GOT3 (cell line): ENCODE results near the gene PARD3.

ENCODE experiments used
- DNase-seq: peaks from one replicate; lab custom pipeline; 2025; ENCODE audit warnings: mixed read lengths; lab: John Stamatoyannopoulos, UW

Gene PARD3

GRCh38 chr10:34580214-34580613, 234.9 kb downstream of the PARD3 start:
- DNase-seq = no peak

DNA sequence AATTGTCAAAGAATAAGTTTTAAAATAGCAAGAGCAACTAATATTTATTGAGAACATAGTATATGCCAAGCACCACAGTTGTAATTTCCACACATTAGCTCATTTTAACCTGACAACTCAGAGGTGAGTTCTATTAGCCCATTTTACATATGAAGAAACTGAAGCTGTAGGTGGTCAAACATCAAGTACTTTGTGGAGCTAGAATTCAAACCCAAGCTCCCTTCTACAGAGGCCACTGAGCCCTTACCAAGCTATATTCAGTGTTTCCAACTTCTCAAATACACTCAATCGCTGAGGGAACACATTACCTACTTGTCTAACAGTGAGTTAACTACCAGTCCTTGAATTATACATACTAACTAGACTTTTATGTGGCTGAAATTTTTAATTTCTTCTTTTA, 236.6 kb downstream of the PARD3 start:
- DNase-seq = no peak

GRCh38 chr10:34576797-34577196, 238.3 kb downstream of the PARD3 start:
- no peak for DNase-seq

DNA sequence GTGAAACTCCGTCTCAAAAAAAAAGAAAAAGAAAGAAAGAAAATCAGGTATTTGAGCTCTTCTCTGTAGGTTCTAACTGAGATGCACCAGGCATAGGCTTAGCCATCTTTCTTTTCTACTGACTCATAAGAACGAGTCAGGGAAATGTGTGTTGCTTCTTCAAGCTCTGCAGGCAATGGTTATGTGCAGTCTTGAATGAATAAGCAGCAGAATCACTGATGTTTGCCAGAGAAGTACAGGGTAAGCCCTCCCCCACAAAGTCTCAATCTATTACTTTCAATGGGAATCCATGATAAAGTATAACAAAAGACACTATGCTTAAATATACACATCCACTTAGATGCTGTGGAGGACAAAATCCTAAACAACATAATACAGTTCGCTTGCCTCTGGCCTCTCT, 239.2 kb downstream of the PARD3 start:
- no peak for DNase-seq

GRCh38 chr10:34574353-34574934, 240.7 kb downstream of the PARD3 start:
- DNase-seq = no peak

DNA sequence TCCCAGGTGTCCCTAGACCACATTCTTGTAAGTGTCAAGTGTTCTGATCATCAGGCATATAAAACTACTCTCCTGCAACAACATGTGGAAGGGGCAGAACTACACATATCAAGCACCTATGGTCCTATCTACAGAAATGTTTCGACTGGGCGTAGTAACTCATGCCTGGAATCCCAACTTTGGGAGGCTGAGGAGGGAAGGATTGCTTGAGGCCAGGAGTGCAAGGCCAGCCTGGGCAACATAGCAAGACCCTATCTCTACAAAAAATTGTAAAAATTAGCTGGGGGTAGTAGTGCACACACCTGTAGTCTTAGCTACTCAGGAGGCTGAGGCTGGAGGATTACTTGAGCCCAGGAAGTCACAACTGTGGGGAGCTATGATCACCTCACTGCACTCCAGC, 244.2 kb downstream of the PARD3 start:
- DNase-seq = no peak

GRCh38 chr10:34567659-34568253, 247.3 kb downstream of the PARD3 start:
- DNase-seq = no peak

DNA sequence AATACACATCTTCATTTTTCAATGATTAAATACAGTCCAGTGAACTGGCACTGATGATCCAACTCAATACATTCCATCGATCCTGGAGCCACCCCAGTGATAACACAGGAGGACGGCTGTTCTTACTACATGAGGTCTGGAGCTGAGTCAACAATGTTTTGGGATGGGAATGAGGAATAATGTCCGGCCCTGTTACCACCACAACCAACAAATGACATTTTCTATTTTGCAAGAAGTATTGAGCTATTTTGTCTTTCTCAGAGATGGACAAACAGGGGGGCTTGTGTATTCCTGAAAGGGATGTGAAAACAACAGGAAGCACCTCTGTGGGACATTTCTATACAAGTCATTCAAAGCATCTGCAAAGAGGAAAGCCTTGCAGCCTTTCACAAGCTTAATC, 249.2 kb downstream of the PARD3 start:
- no peak for DNase-seq

- DNase-seq = no peak
Observed at GRCh38 chr10:34558093-34558583, 257.0 kb downstream of the PARD3 start.

- DNase-seq = no peak
Observed at GRCh38 chr10:34557173-34557572, 257.9 kb downstream of the PARD3 start.

DNA sequence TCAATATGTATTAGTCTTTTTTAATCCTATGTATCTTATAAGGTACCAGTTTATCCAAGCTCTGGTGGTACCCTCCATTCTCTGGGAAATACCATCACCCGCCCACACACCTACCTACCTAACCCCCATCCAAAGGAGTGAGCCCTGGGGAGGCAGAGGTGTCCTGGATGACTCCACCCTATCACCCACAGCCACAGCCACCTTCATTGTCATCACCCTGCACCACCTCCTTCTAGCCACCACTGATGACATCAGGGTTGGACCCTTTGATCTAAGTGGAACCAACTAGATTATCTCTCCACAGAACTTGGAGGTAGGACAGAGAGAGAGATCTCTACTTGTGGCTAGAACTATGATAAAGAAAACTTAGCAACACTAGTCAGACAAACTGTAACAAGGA, 259.4 kb downstream of the PARD3 start:
- no peak for DNase-seq

GRCh38 chr10:34553747-34554146, 261.3 kb downstream of the PARD3 start:
- DNase-seq = no peak

GRCh38 chr10:34551295-34551694, 263.8 kb downstream of the PARD3 start:
- DNase-seq = no peak

GRCh38 chr10:34549953-34550352, 265.1 kb downstream of the PARD3 start:
- DNase-seq = no peak

DNA sequence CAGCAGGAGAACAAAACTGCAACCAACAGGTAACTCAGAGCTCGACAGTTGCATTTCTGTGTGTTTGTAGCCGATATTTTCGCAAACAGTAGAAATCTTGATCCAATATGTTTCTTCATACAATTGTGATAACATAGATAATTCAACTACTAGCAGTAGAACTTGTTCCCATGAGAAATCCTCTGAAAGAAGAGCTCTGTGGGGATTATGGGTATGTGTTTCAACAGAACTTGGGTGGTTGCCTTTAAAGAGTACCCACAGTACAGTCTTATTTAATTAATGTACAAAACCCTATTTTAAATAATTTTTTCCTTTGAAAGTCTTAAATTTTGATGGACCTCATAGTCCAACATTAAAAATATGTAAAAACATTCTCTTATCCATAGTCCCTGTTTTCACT, 266.1 kb downstream of the PARD3 start:
- no peak for DNase-seq

DNA sequence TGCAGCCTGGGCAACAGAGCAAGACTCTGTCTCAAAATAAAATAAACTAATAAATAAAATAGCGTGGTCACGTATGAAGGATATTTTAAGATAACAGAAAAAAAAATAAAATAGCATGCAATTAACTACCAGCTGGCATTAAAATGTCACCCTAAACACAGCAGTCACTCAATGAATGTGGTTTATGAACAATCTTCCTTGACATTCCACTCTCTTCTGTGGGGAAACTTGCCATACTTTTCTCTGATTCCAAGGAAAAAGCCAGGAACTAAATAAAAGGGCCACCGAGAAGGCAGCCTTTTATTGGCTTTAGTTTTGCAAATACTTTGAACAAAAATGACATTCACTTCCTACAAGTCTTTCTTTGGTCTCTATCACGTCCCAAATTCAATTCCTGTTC, 266.6 kb downstream of the PARD3 start:
- DNase-seq = no peak

DNA sequence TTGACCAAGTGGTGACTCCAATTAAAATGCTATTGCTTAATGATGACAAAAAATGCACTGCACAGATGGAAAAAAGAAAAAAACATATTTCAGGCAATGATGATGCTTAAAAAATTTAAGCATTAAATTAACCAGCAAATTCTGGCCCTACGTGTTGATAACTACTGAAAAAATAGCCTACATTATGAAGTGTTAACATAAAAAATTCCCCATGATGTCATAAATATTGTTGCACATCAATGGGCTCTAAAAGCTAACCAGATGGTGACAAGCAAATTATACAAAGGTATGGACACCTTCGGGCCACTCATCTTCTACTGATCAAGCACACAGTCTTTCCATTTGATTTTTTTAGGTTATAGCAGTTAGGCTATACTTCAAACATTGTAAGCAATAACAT, 267.4 kb downstream of the PARD3 start:
- DNase-seq = no peak

DNA sequence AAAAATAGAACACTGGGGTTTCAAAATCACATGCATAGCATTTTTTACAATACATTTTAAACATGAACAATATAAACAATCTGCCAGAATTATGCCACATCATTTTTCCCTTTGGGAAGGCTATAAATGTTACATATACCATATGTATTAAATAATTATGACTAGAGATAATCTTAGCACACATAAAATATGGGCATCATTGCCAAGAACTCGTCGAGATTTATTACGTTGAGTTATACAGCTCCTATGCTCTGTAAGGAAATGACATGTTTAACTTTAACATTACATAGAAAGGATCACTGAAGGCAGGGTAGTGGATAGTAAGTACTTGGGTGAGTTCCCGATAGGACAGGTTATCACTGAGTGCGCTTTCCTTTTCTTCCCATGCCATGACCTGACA, 267.8 kb downstream of the PARD3 start:
- DNase-seq = no peak

GRCh38 chr10:34544400-34544799, 270.7 kb downstream of the PARD3 start:
- no peak for DNase-seq

GRCh38 chr10:34543716-34544115, 271.4 kb downstream of the PARD3 start:
- no peak for DNase-seq

DNA sequence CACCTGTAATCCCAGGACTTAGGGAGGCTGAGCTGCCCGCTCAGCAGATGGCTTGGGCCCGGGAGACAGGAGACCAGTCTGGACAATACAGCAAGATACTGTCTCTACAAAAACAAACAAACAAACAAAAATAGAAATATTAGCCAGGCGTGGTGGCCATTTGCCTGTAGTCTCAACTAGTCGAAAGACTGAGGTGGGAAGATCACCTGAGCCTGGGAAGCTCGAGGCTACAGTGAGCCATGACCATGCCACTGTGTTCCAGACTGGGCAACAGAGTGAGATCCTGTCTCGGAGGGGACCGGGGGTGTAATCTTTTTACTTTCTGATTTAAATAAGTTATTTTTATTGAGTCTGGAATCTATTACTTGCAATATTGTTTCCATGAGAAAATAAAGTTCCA, 274.6 kb downstream of the PARD3 start:
- DNase-seq = no peak

- DNase-seq = no peak
Observed at GRCh38 chr10:34539533-34540315, 275.4 kb downstream of the PARD3 start.

DNA sequence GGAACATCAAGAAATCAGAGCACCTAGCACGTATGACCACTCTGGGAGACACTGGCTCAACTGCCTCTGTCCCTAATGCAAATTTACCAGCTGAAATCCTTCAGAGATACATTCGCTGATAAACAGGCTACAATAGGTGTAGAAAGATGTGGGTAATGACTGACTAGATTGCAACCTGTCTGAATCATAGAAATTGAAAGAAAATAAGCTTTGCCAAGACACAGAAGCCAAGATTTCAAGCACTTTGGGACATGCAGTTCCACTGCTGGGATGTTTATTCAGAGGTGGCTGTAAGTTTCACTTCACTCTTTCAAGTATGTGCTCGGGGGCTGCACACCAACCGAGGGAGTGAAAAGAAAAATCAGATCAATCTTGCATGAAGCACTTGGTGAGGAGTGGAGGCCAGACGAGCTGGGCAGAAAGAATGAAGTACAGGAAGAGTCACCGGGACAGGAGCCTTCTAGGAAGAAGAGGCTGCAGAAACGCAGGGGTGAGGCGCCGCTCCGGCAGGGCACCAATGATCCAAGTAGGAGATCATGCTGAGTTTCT, 276.7 kb downstream of the PARD3 start:
- DNase-seq = no peak
